ENCODE results near the gene HHIP. TPM values are rescaled to one million over a fixed set of nuclear protein-coding genes. Genes with fewer than 3 reads are reported as not detected.
A peak's percentile ranks its signal among the peaks of the same experiment; 100 is the strongest.

HHIP gene
- total RNA-seq, 1 donor from 2014 or later, result 38.3 TPM

GRCh38 chr4:144699565-144699964 is 53.6 kb downstream of the HHIP start:
- Mint-ChIP-seq H3K27ac (ENCODE audit: unreplicated experiment) (no peak overlapping the region), H3K27me3 (ENCODE audit: low read depth) (no peaks in the 10 kb centered on the region), H3K9me3 (ENCODE audit: low read depth) (no peaks in the 10 kb centered on the region), H3K4me3 (ENCODE audit: unreplicated experiment) (no peak overlapping the region), H3K4me1 (ENCODE audit: low read depth) (peaks cover 43% of the 10 kb centered on the region), H3K36me3 (ENCODE audit: low read depth) (no peaks in the 10 kb centered on the region)
- TF ChIP-seq CTCF (IDR thresholded peaks at IDR 0.05), result no peak
- DNase-seq (ENCODE audit: low spot score), result no peak

DNA sequence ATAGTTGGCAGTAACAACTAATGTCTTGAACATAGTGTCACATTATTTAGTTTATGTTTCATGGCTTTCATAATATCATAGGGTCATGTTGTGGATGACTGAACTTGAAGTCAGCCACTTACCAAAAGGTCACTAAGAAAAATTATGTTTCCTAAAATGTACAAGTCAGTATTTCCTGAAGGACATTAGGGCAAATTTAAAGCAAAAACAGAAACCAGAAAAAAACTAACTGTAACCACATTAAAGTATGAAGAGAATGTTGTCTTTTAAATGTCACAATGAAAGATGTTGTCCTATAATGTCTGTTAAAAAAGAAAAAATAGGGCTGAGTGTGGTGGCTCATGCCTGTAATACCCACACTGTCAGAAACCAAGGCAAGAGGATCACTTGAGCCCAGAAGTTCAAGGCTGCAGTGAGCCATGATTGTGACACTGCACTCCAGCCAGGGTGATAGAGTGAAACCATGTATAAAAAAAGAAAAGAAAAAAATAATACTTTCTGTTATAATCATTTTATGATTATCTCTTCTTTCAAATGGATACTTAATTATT is 55.8 kb downstream of the HHIP start:
- Mint-ChIP-seq H3K27ac (ENCODE audit: unreplicated experiment) (peak overlapping the region; percentile 24), H3K4me1 (ENCODE audit: low read depth) (peaks cover 49% of the 10 kb centered on the region), H3K36me3 (ENCODE audit: low read depth) (no peaks in the 10 kb centered on the region), H3K9me3 (ENCODE audit: low read depth) (no peaks in the 10 kb centered on the region), H3K4me3 (ENCODE audit: unreplicated experiment) (no peak overlapping the region), H3K27me3 (ENCODE audit: low read depth) (no peaks in the 10 kb centered on the region)
- no peak for DNase-seq (ENCODE audit: low spot score)
- TF ChIP-seq CTCF (IDR thresholded peaks at IDR 0.05), result no peak

DNA sequence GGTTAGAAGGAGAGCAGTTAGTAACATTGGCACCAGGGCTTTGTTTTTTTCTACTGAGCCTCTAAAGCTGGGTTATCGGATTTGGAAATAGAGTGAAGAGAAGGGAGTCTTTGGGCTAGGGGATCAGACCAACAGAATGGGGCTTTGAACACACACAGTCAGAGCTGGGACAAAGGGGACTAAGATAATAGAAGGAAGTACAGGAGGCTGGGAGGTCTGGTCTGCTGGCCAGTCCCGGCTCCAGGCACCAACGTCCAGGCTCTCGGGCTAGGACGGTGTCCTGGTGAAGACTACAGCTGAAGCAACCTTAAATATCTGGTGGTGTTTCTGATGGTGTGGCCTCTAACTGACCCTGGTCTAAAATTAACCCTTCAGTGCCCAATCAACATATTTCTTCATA is 57.5 kb downstream of the HHIP start:
- H3K4me3 Mint-ChIP-seq (ENCODE audit: unreplicated experiment), result no peak overlapping the region
- DNase-seq (ENCODE audit: low spot score), result no peak
- H3K27ac Mint-ChIP-seq (ENCODE audit: unreplicated experiment), result no peak overlapping the region
- H3K36me3 Mint-ChIP-seq (ENCODE audit: low read depth), result no peaks in the 10 kb centered on the region
- peaks cover 49% of the 10 kb centered on the region for H3K4me1 Mint-ChIP-seq (ENCODE audit: low read depth)
- no peaks in the 10 kb centered on the region for H3K27me3 Mint-ChIP-seq (ENCODE audit: low read depth)
- no peak for TF ChIP-seq CTCF (IDR thresholded peaks at IDR 0.05)
- H3K9me3 Mint-ChIP-seq (ENCODE audit: low read depth), result no peaks in the 10 kb centered on the region

GRCh38 chr4:144705601-144706590 is 59.9 kb downstream of the HHIP start:
- Mint-ChIP-seq H3K4me1 (ENCODE audit: low read depth) (peaks cover 46% of the 10 kb centered on the region), H3K9me3 (ENCODE audit: low read depth) (no peaks in the 10 kb centered on the region), H3K36me3 (ENCODE audit: low read depth) (no peaks in the 10 kb centered on the region), H3K4me3 (ENCODE audit: unreplicated experiment) (no peak overlapping the region), H3K27me3 (ENCODE audit: low read depth) (no peaks in the 10 kb centered on the region), H3K27ac (ENCODE audit: unreplicated experiment) (no peak overlapping the region)
- no peak for TF ChIP-seq CTCF (IDR thresholded peaks at IDR 0.05)
- DNase-seq (ENCODE audit: low spot score), result no peak

GRCh38 chr4:144709159-144709558 is 63.2 kb downstream of the HHIP start:
- peaks cover 2% of the 10 kb centered on the region for H3K36me3 Mint-ChIP-seq (ENCODE audit: low read depth)
- peak overlapping the region; percentile 6 for H3K27ac Mint-ChIP-seq (ENCODE audit: unreplicated experiment)
- H3K4me3 Mint-ChIP-seq (ENCODE audit: unreplicated experiment), result no peak overlapping the region
- DNase-seq (ENCODE audit: low spot score), result no peak
- no peaks in the 10 kb centered on the region for H3K9me3 Mint-ChIP-seq (ENCODE audit: low read depth)
- peaks cover 34% of the 10 kb centered on the region for H3K4me1 Mint-ChIP-seq (ENCODE audit: low read depth)
- no peaks in the 10 kb centered on the region for H3K27me3 Mint-ChIP-seq (ENCODE audit: low read depth)
- TF ChIP-seq CTCF (IDR thresholded peaks at IDR 0.05), result no peak
